ENCODE data around the gene SCAMP5.

SCAMP5 gene

GRCh38 chr15:74995182-74995778, at the start of gene SCAMP5:
SCAMP5 (plus strand) TSS chr15:74995563; CDS start chr15:75011840, 16,277 bp downstream.
- DNase-seq (ENCODE audit: low spot score) = peak; percentile 98

GRCh38 chr15:74950078-74950908, 45.1 kb upstream of the SCAMP5 start:
- DNase-seq (ENCODE audit: low spot score) = peak; percentile 82

GRCh38 chr15:74951006-74951405, 44.4 kb upstream of the SCAMP5 start:
- no peak for DNase-seq (ENCODE audit: low spot score)

- peak; percentile 54 for DNase-seq (ENCODE audit: low spot score)
Measured at GRCh38 chr15:74954515-74954914, 40.8 kb upstream of the SCAMP5 start.

GRCh38 chr15:74955017-74955416, 40.3 kb upstream of the SCAMP5 start:
- DNase-seq (ENCODE audit: low spot score) = peak; percentile 51

GRCh38 chr15:74955796-74956647, 39.3 kb upstream of the SCAMP5 start:
- peak; percentile 84 for DNase-seq (ENCODE audit: low spot score)

- DNase-seq (ENCODE audit: low spot score) = peak; percentile 88
Measured at GRCh38 chr15:74956648-74957475, 38.5 kb upstream of the SCAMP5 start, which contains the start of gene RPP25. RPP25 (minus strand) TSS chr15:74956772; CDS start chr15:74956583, 189 bp downstream.

- no peak for DNase-seq (ENCODE audit: low spot score)
Measured at GRCh38 chr15:74957476-74958035, 37.8 kb upstream of the SCAMP5 start.

- peak; percentile 75 for DNase-seq (ENCODE audit: low spot score)
Measured at GRCh38 chr15:74958320-74958907, 36.9 kb upstream of the SCAMP5 start.

- DNase-seq (ENCODE audit: low spot score) = peak; percentile 58
Measured at GRCh38 chr15:74958908-74959585, 36.3 kb upstream of the SCAMP5 start.

GRCh38 chr15:74959586-74959939, 35.8 kb upstream of the SCAMP5 start:
- DNase-seq (ENCODE audit: low spot score) = no peak

- no peak for DNase-seq (ENCODE audit: low spot score)
Measured at GRCh38 chr15:74960286-74960685, 35.1 kb upstream of the SCAMP5 start.

- no peak for DNase-seq (ENCODE audit: low spot score)
Measured at GRCh38 chr15:74960995-74961588, 34.3 kb upstream of the SCAMP5 start.

- no peak for DNase-seq (ENCODE audit: low spot score)
Measured at GRCh38 chr15:74961616-74962015, 33.7 kb upstream of the SCAMP5 start.

- DNase-seq (ENCODE audit: low spot score) = no peak
Measured at GRCh38 chr15:74962219-74962618, 33.1 kb upstream of the SCAMP5 start.

- DNase-seq (ENCODE audit: low spot score) = no peak
Measured at GRCh38 chr15:74962671-74963070, 32.7 kb upstream of the SCAMP5 start.

- DNase-seq (ENCODE audit: low spot score) = no peak
Measured at GRCh38 chr15:74963213-74963612, 32.1 kb upstream of the SCAMP5 start.

GRCh38 chr15:74964794-74965193, 30.6 kb upstream of the SCAMP5 start:
- DNase-seq (ENCODE audit: low spot score) = no peak

- no peak for DNase-seq (ENCODE audit: low spot score)
Measured at GRCh38 chr15:74967670-74968069, 27.7 kb upstream of the SCAMP5 start.

GRCh38 chr15:74976159-74976558, 19.2 kb upstream of the SCAMP5 start:
- DNase-seq (ENCODE audit: low spot score) = no peak

Data from ecto neural progenitor cell (in vitro differentiated cells).